LHCN-M2 (cell line): ENCODE data around the gene PROM2. TPM values are rescaled to one million over a fixed set of nuclear protein-coding genes. Genes with fewer than 3 reads are reported as not detected.
A peak's percentile ranks its signal among the peaks of the same experiment; 100 is the strongest.
"Not testable (repeated sequence)": the region's sequence is repeated elsewhere in the genome, so short reads cannot be mapped to it uniquely, and the experiment has no call there.

Experiments
- DNase-seq: peaks from one replicate; pipeline ENCODE4 v3.0.0-alpha.2; 2012; ENCODE audit warnings: low read depth
- total RNA-seq: library from RNA; depleted of rRNA; stranded (reverse); fragments of >200 nt; gene quantifications from 2 replicates; pipeline ENCODE4 v1.2.3, GENCODE V29; 2014

Gene PROM2
- total RNA-seq, 1 experiment from 2014 or later: 0.06 TPM

DNA sequence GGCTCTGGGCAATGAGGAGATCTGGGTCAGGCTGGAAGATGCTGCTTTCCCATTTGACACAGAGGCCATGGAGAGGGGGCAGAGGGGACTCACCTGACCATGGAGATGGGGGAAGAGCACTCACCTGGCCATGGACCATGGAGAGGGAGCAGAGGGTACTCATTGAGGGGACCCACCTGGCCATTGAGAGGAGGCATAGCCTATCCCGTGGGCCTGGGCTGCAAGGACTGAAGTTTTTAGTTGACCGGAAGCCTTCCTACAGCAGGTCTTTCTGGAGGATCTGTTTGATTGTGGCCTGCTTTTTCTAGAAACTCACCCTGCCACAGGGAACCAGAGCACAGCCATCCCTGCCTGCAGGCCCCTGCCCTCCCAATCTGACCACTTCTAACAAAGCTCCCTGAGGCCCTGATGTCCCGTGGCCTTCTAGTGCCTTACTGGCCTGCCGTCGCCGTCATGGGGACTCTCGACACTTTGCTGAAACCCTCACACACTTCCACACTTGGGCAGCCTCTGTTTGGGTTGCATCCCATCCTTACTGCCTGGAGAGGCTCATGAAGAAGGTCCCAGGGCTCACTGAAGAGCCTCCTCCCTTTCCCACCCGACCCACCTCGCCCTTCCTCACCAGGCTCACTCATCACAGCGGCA lies 5.1 kb upstream of the PROM2 start:
- no peak for DNase-seq

- not testable (repeated sequence) for DNase-seq
These were observed 4.5 kb upstream of the PROM2 start for GRCh38 chr2:95269745-95270144.

GRCh38 chr2:95270541-95271081 lies 3.6 kb upstream of the PROM2 start:
- no peak for DNase-seq

DNA sequence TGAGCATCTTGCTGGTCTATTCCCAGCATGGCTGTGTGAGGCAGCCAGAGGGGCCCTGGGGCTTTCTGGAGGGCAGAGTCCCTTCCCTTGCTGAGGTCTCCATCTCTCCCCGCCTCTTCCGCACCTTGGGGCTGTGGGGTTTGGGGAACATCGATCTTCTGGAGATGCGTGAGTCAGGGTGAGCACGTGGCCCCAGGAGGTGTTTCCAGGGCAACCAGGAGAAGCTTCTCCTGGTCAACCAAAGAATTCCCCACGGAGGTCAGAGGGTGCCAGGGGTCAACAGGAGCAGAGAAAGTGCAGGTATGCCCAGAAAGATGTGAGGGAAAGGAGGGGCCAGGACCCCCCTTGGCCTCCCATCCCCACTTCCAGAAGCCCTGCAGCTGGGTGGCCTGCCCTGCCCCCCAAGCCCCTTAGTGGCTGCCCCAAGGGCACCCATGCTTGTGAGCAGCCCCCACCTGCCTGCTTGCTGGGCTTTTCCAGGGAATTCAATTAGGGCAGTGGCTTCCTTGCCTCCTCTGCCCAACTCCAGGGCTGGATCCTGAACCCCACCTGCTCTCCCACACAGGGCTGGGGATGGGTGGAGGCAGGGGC lies 2.8 kb upstream of the PROM2 start:
- no peak for DNase-seq

DNA sequence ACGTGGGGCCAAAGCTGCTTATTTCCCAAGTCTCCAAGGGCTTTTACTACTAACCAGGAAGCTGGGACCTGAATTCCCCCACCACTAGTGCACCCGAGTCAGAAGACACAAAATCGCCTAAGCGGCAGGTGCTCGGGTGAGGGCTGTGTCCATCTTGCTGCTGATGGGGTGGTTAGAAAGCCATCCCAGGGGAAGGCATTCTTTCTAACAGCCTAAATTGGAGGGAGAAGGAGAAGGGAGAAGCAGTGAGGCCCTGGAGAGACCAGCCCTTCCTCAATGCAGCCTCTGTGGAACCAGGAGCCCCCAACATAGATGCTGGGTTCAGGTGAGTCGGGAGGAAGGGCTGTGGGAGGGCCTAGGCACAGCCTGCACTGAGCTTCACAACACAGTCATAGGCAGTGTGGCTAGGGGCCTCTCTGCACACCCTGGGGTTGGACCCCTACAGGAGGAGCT lies 1.9 kb upstream of the PROM2 start:
- DNase-seq: no peak

DNA sequence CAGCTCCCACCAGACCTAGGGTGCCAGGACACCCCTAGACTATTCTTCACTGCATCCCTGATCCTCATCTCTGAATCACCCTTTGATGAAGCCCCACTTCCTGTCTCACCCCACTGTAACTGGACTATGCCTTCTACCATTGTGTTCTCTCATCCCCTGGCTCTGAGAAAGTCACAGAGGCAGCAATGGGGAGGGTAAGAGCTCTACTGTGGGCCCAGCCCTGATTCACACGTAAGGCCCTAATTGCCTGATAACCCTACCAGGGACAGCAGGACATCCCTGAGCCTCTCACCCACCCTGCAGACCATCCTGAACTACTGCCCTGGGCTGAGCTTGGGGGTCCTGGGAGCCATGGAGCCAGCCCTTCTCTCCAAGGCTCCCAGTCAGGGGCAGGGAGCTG lies 1.5 kb upstream of the PROM2 start:
- DNase-seq: no peak

- DNase-seq: no peak
These were observed 521 bp upstream of the PROM2 start for GRCh38 chr2:95273566-95274290.

DNA sequence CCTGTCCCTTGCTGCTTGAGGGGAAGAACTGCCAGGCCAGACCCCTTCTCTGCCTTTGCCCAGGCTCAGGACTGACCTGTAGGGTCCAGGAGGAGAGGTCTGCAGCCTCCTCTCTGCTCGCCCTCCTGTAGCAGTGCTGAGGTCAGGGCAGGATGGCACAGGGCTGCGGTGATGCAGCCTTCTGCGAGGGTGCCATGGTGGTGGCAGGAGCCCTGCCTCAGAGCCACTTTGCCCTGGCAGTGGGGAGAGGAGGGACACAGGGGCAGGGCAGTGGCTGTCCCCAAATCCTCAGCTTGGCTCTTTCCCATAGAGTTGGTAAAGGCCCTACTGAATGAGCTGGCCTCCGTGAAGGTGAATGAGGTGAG lies 884 bp downstream of the PROM2 start:
- no peak for DNase-seq

DNA sequence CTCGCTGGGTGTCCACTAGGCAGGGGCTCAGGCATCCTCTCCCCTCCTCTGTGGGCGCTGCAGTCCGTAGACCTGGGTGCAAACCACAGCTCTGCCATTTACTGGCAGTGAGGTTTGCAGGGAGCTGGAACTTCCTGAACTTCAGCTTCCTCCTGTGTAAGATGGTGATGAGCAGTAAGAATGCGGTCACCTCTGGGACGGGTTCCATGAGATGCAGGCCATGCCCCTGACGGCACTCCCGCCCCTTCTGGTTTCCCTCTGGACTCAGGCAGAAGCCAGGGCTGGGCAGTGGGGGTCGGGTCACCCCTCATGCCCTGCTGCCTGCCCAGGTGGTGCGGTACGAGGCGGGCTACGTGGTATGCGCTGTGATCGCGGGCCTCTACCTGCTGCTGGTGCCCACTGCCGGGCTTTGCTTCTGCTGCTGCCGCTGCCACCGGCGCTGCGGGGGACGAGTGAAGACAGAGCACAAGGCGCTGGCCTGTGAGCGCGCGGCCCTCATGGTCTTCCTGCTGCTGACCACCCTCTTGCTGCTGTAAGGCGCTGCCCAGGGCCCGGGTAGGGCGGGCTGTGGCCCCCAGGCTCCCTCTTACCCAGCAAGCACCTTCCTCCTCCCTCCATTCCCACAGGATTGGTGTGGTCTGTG lies 1.5 kb downstream of the PROM2 start:
- DNase-seq: no peak

GRCh38 chr2:95276244-95276887 lies 2.1 kb downstream of the PROM2 start:
- DNase-seq: no peak

DNA sequence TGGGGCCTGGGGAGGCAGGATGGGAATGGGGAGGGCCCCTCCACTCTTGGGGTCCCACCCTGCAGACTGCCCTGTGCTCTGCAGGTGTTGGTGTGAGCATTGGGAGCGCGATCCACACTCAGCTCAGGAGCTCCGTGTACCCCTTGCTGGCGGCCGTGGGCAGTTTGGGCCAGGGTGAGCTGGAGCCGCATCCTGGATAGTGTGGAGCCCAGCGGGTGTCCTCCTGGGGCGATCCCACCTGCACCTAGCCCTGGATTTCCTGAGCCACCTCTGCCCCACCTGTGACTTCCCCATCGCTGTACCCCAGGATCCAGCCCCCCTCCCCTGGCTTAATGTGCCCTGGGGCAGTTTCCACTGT lies 2.6 kb downstream of the PROM2 start:
- DNase-seq: no peak

- no peak for DNase-seq
These were observed 3.1 kb downstream of the PROM2 start for GRCh38 chr2:95277246-95277906.

GRCh38 chr2:95278051-95278471 lies 3.8 kb downstream of the PROM2 start:
- DNase-seq: peak; percentile 58

- no peak for DNase-seq
These were observed 4.5 kb downstream of the PROM2 start for GRCh38 chr2:95278637-95279225.

GRCh38 chr2:95279435-95280035 lies 5.3 kb downstream of the PROM2 start:
- no peak for DNase-seq

DNA sequence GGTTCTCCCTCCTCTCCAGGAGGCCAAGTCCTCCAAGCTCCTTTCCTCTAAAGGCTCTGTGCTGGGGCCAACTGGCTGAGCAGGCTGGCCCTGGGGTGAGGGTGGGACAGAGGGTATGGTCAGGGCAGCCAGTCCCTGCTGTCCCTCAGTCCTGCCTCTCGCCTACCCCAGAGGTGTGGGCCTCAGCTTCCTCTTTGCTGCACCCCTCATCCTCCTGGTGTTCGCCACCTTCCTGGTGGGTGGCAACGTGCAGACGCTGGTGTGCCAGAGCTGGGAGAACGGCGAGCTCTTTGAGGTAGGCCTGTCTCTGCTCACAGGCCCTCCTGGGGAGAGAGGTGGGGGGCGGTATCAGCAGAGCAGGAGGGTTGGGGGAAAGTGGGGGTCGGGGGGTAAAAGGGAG lies 6.8 kb downstream of the PROM2 start:
- no peak for DNase-seq

DNA sequence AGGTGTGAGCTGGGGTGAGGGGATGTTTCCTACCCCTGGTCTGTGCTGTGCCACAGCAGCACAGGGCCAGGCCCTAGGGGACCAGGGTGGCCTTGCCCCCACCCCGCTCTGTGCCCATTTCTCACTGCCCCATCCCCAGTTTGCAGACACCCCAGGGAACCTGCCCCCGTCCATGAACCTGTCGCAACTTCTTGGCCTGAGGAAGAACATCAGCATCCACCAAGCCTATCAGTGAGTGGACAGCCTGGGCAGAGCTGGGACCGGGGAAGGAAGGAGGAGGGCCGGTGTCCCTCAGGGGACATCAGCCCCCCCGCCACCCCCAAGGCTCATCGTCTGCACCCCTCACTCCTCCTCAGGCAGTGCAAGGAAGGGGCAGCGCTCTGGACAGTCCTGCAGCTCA lies 7.5 kb downstream of the PROM2 start:
- DNase-seq: no peak

- DNase-seq: no peak
These were observed 8.2 kb downstream of the PROM2 start for GRCh38 chr2:95282458-95282857.

- DNase-seq: no peak
These were observed 9.3 kb downstream of the PROM2 start for GRCh38 chr2:95283562-95283961.

DNA sequence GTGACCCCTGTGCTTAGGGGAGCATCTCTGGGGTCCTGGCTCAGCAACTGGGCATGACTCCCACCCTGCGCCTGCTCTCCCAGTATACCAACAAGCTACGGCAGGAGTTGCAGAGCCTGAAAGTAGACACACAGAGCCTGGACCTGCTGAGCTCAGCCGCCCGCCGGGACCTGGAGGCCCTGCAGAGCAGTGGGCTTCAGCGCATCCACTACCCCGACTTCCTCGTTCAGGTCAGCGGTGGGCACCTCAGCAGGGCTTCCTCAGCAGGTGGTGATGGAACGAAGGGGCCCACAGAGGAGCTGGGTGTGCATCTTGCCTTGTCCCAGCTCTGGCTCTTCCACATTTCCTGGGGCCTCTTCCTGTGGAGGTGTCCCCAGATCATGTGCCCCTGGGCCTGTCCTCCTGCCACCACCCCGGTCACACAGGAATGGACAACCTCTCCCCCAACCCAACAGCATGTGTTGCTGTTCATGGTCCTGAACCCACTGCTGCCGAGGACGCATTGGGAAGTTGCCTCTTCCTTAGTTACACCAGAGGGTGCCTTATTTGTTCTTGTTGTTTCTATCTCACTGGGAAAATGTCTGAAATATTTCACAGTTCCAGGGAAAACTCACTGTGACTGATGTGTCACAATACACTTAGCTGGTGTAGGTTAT lies 10.8 kb downstream of the PROM2 start:
- no peak for DNase-seq
